ENCODE data around the gene CYBRD1. TPM values are rescaled to one million over a fixed set of nuclear protein-coding genes. Genes with fewer than 3 reads are reported as not detected.

Gene CYBRD1
- total and polyA plus RNA-seq, 8 donors: 72.8 to 116 (median 88.1) TPM

- Histone ChIP-seq H3K9me3 (no peaks in the 10 kb centered on the region), H3K36me3 (peaks cover 0 to 30% of the 10 kb centered on the region in 2 donors), H3K4me1 (no peaks in the 10 kb centered on the region), H3K4me3 (no peak overlapping the region), H3K27ac (no peak overlapping the region), H3K27me3 (no peaks in the 10 kb centered on the region)
- no peak for ATAC-seq
- DNase-seq: no peak
- intact Hi-C loops (cut with DNase I): no loop called here
- TF ChIP-seq CTCF (IDR thresholded peaks at IDR 0.05): no peak
Observed at GRCh38 chr2:171479154-171479814, 43.0 kb upstream of the CYBRD1 start.

GRCh38 chr2:171480908-171481307 is 41.4 kb upstream of the CYBRD1 start:
- TF ChIP-seq CTCF (IDR thresholded peaks at IDR 0.05): no peak
- H3K27me3 ChIP-seq: no peaks in the 10 kb centered on the region
- no peaks in the 10 kb centered on the region for H3K9me3 ChIP-seq
- peaks cover 0 to 16% of the 10 kb centered on the region in 2 donors for H3K36me3 ChIP-seq
- DNase-seq (no peak), ATAC-seq (no peak)
- no peak overlapping the region for H3K27ac ChIP-seq
- intact Hi-C loops (cut with DNase I): no loop called here
- no peak overlapping the region for H3K4me3 ChIP-seq
- no peaks in the 10 kb centered on the region for H3K4me1 ChIP-seq

- H3K27me3 ChIP-seq: no peaks in the 10 kb centered on the region
- no peak for ATAC-seq
- no peak for DNase-seq
- no peak for TF ChIP-seq CTCF (IDR thresholded peaks at IDR 0.05)
- no peak overlapping the region for H3K4me3 ChIP-seq
- intact Hi-C loops (cut with DNase I): no loop called here
- H3K36me3 ChIP-seq: peaks cover 0 to 15% of the 10 kb centered on the region in 2 donors
- no peaks in the 10 kb centered on the region for H3K4me1 ChIP-seq
- H3K9me3 ChIP-seq: no peaks in the 10 kb centered on the region
- no peak overlapping the region for H3K27ac ChIP-seq
Observed at GRCh38 chr2:171482308-171482707, 40.0 kb upstream of the CYBRD1 start.

- no peak for TF ChIP-seq CTCF (IDR thresholded peaks at IDR 0.05)
- ATAC-seq (no peak), DNase-seq (no peak)
- no peaks in the 10 kb centered on the region for H3K27me3 ChIP-seq
- H3K4me3 ChIP-seq: no peak overlapping the region
- intact Hi-C loops (cut with DNase I): no loop called here
- H3K9me3 ChIP-seq: no peaks in the 10 kb centered on the region
- H3K4me1 ChIP-seq: no peaks in the 10 kb centered on the region
- peaks cover 0 to 15% of the 10 kb centered on the region in 2 donors for H3K36me3 ChIP-seq
- H3K27ac ChIP-seq: no peak overlapping the region
Observed at GRCh38 chr2:171482877-171483276, 39.4 kb upstream of the CYBRD1 start.

GRCh38 chr2:171483793-171484192 is 38.5 kb upstream of the CYBRD1 start:
- ATAC-seq: no peak
- DNase-seq: no peak
- TF ChIP-seq CTCF (IDR thresholded peaks at IDR 0.05): no peak
- Histone ChIP-seq H3K9me3 (no peaks in the 10 kb centered on the region), H3K36me3 (peaks cover 0 to 12% of the 10 kb centered on the region in 2 donors), H3K27me3 (no peaks in the 10 kb centered on the region), H3K4me1 (no peaks in the 10 kb centered on the region), H3K4me3 (no peak overlapping the region), H3K27ac (no peak overlapping the region)
- intact Hi-C loops (cut with DNase I): no loop called here

Measured in left lung (tissue), 10 donors.